Small intestine (tissue), 7 donors: Measurements from ENCODE around the gene SMIM23. TPM values are rescaled to one million over a fixed set of nuclear protein-coding genes. Genes with fewer than 3 reads are reported as not detected.

Experiments
- DNase-seq, 2 donors: peaks; one replicate each; pipeline versions ENCODE4 v3.0.0 to v3.0.0-alpha.2; 2013
- FAIRE-seq: peaks from 2 replicates; lab custom pipeline; 2012; peaks lifted over from hg19 to GRCh38; lab: Jason Lieb, UNC
- H3K27ac ChIP-seq, 3 donors: one replicate each; pipeline ENCODE4 v1.5.1; 2013; ENCODE audit warnings: low read length in 2 of 3, mild to moderate bottlenecking in 2 of 3, control low read depth in 1 of 3, inconsistent platforms in 1 of 3, low read depth in 1 of 3, moderate library complexity in 1 of 3
- H3K27me3 ChIP-seq, 3 donors: one replicate each; pipeline ENCODE4 v1.6.1; 2013; ENCODE audit warnings: low read length in 3 of 3, inconsistent platforms in 1 of 3; ENCODE audit not compliant: control insufficient read depth in 3 of 3, insufficient read depth in 3 of 3
- H3K36me3 ChIP-seq, 3 donors: one replicate each; pipeline ENCODE4 v1.6.1; 2013; ENCODE audit warnings: low read length in 3 of 3, inconsistent platforms in 1 of 3, low read depth in 1 of 3, mild to moderate bottlenecking in 1 of 3, moderate library complexity in 1 of 3; ENCODE audit not compliant: control insufficient read depth in 3 of 3, insufficient read depth in 2 of 3
- H3K4me1 ChIP-seq, 3 donors: one replicate each; pipeline ENCODE4 v1.6.1; 2013; ENCODE audit warnings: low read length in 2 of 3, inconsistent platforms in 1 of 3, low read depth in 1 of 3, mild to moderate bottlenecking in 1 of 3, moderate library complexity in 1 of 3; ENCODE audit not compliant: control insufficient read depth in 3 of 3, insufficient read depth in 2 of 3
- H3K4me3 ChIP-seq, 3 donors: one replicate each; pipeline ENCODE4 v1.5.1; 2013; ENCODE audit warnings: low read length in 3 of 3, control low read depth in 1 of 3, inconsistent platforms in 1 of 3, low read depth in 1 of 3, mild to moderate bottlenecking in 1 of 3, moderate library complexity in 1 of 3
- H3K9me3 ChIP-seq, 2 donors: one replicate each; pipeline ENCODE4 v1.6.1; 2013; ENCODE audit warnings: low read depth in 1 of 2, low read length in 1 of 2; ENCODE audit not compliant: control insufficient read depth in 2 of 2, insufficient read depth in 1 of 2
- WGBS, 3 donors: extraction: QIAGEN DNeasy Blood & Tissue Kit; methylation state at CpG; one replicate each; pipeline ENCODE4 v1.1.7; 2013; 5-methylcytosine and 5-hydroxymethylcytosine counted together
- polyA plus RNA-seq, 4 donors: library from polyadenylated mRNA; stranded (reverse) in 3 of 4; unstranded in 1 of 4; fragments of 200-250 nt in 3 of 4; fragments of 120-200 nt in 1 of 4; gene quantifications; one replicate each; pipeline versions ENCODE4 v1.2.1 to v1.2.3, GENCODE V29; 2013
- donor health status: healthy with polysubstance abuse.
- donor health status: control.
- donor health status: control.
- donor health status: Bipolar disorder and iron deficiency.
- donor health status: healthy.

The SMIM23 gene
- polyA plus RNA-seq, 4 donors = not detected

GRCh38 chr5:171762903-171763302 is 22.7 kb upstream of the SMIM23 start:
- Histone ChIP-seq H3K4me3 (no peak overlapping the region), H3K36me3 (no peaks in the 10 kb centered on the region), H3K27ac (no peak overlapping the region), H3K4me1 (no peaks in the 10 kb centered on the region), H3K9me3 (peaks cover 0 to 2% of the 10 kb centered on the region in 2 donors), H3K27me3 (no peaks in the 10 kb centered on the region)
- WGBS, 3 donors = 79 to 83% (median 80%) methylated on average over 20 of the region's 20 CpGs
- FAIRE-seq (no peak), DNase-seq (no peak)

- H3K4me3 ChIP-seq = no peak overlapping the region
- H3K27me3 ChIP-seq = no peaks in the 10 kb centered on the region
- no peaks in the 10 kb centered on the region for H3K4me1 ChIP-seq
- H3K36me3 ChIP-seq = no peaks in the 10 kb centered on the region
- no peak for FAIRE-seq
- DNase-seq = no peak
- no peak overlapping the region for H3K27ac ChIP-seq
- WGBS, 3 donors = 85 to 87% (median 86%) methylated on average over 8 of the region's 8 CpGs
- H3K9me3 ChIP-seq = peaks cover 0 to 3% of the 10 kb centered on the region in 2 donors
Measured at GRCh38 chr5:171764265-171764664, 21.4 kb upstream of the SMIM23 start.

DNA sequence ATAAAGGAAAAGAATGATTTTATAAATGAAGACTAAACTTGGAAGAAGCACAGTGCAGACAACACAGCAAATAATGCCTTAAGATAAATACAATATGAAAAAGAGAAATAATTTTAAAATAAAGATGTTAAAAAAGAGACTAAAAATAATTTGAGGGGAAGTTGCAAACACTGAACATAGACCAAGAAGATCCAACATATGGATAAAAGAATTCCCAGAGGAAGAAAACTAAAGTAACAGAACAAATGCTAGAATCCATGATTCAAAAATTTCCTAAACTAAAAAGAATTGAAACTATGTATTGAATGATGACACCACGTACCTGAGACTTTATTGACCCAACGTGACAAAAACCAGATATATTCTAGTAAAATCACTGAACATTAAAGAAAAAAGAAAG is 18.7 kb upstream of the SMIM23 start:
- DNase-seq (no peak), FAIRE-seq (no peak)
- no peak overlapping the region for H3K27ac ChIP-seq
- H3K4me1 ChIP-seq = no peaks in the 10 kb centered on the region
- H3K4me3 ChIP-seq = no peak overlapping the region
- H3K9me3 ChIP-seq = peaks cover 0 to 3% of the 10 kb centered on the region in 2 donors
- 78 to 81% (median 80%) methylated on average over 2 of the region's 2 CpGs for WGBS, 3 donors
- H3K27me3 ChIP-seq = no peaks in the 10 kb centered on the region
- H3K36me3 ChIP-seq = no peaks in the 10 kb centered on the region

DNA sequence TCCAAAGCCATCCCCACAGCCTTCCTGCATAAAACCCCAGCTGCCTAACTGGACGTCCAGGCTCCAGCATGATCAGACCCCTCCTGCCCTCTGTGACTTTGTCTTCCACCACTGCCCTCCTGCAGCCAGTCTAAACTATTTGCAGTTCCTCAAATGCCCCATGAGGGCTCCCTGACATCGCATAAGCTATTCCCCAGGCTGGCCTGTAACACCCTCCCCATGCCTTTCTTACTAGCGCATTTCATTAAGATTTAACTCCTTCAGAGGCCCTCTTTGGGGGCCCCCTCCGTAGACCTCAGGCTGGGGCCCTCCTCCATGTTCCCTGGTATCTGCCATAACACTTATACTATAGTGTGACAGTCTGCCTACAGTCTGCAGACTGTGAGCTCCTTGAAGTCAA is 15.5 kb upstream of the SMIM23 start:
- no peak for FAIRE-seq

DNA sequence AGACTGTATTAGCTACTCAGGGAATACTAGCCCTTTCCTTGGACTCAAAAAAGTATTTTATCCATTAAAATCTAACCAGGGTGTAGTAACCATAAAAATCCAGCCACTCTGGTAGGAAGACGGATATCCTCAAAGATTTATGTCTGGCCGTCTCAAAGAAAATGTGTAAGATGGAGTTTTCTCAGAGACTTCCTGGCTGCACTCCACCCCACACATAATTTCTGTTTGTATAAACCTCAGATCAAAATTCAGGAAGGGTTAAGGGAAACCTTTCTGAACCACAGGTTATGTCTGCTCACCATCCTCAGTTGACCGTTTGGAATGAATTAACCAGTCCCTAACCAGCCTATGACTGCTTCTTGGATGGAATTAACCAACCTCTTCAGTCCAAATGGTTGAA is 13.8 kb upstream of the SMIM23 start:
- DNase-seq (no peak), FAIRE-seq (no peak)
- 43 to 72% (median 54%) methylated on average over 3 of the region's 3 CpGs for WGBS, 3 donors
- Histone ChIP-seq H3K4me1 (no peaks in the 10 kb centered on the region), H3K36me3 (no peaks in the 10 kb centered on the region), H3K4me3 (no peak overlapping the region), H3K27me3 (peaks cover 0 to 2% (median 0%) of the 10 kb centered on the region in 3 donors), H3K9me3 (peaks cover 0 to 3% of the 10 kb centered on the region in 2 donors), H3K27ac (no peak overlapping the region)

More for the DNA sequence above, 15.5 kb upstream of the SMIM23 start:
- Histone ChIP-seq H3K36me3 (no peaks in the 10 kb centered on the region), H3K4me3 (no peak overlapping the region), H3K4me1 (no peaks in the 10 kb centered on the region), H3K9me3 (peaks cover 0 to 3% of the 10 kb centered on the region in 2 donors), H3K27ac (no peak overlapping the region), H3K27me3 (no peaks in the 10 kb centered on the region)
- 31 to 38% (median 34%) methylated on average over 4 of the region's 4 CpGs for WGBS, 3 donors
- no peak for DNase-seq

DNA sequence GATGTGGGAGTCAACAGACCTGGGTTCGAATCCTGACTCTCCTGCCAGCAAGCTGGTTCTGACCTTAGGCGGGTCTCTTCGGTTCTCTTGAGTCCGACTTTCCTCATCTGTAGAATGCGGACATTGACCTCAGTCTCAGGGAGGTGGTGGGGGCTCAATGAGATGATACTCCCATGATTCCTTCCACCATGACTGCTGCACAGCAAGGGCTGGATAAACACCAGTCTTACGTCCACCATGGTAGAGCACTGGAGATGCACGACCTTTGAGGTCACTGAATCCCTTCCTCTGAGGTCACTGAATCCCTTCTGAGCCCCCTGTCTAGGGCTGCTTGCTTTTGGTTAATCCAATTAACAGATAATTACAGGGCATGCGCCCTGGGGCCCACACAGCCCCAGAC is 12.5 kb upstream of the SMIM23 start:
- 77 to 83% (median 83%) methylated on average over 8 of the region's 8 CpGs for WGBS, 3 donors

GRCh38 chr5:171774418-171774817 is 11.2 kb upstream of the SMIM23 start:
- Histone ChIP-seq H3K9me3 (no peaks in the 10 kb centered on the region), H3K4me1 (no peaks in the 10 kb centered on the region), H3K36me3 (no peaks in the 10 kb centered on the region), H3K27ac (no peak overlapping the region), H3K4me3 (no peak overlapping the region), H3K27me3 (peaks cover 0 to 4% (median 0%) of the 10 kb centered on the region in 3 donors)
- DNase-seq (peak in 1 of 2 donors; percentile 53), FAIRE-seq (no peak)
- WGBS, 3 donors = 55 to 79% (median 64%) methylated on average over 9 of the region's 9 CpGs

More for the DNA sequence above, 12.5 kb upstream of the SMIM23 start:
- no peak for DNase-seq
- Histone ChIP-seq H3K27ac (no peak overlapping the region), H3K4me3 (no peak overlapping the region), H3K27me3 (peaks cover 0 to 2% (median 0%) of the 10 kb centered on the region in 3 donors), H3K4me1 (no peaks in the 10 kb centered on the region), H3K9me3 (no peaks in the 10 kb centered on the region), H3K36me3 (no peaks in the 10 kb centered on the region)
- no peak for FAIRE-seq

DNA sequence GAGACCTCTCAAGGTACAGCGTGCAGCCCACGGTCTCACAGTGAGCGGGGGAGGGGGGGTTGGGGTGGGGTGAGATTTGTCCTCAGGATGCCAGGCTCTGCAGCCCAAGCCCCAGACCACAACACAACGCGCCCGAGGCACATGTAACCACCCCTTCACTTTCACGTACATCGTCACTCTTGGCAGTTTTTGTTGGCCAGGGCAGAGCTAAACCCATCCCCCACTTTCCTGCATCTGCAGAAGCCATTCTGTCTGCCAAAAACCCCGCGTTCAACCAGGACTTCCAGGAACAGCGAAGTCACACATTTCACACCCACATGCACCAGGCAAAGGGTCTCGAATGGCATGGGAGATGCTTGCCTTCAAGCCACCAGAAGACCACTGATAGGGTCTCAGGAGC is 9.4 kb upstream of the SMIM23 start:
- Histone ChIP-seq H3K36me3 (no peaks in the 10 kb centered on the region), H3K27ac (no peak overlapping the region), H3K4me1 (no peaks in the 10 kb centered on the region), H3K4me3 (no peak overlapping the region), H3K27me3 (peaks cover 0 to 4% (median 0%) of the 10 kb centered on the region in 3 donors), H3K9me3 (no peaks in the 10 kb centered on the region)
- 66 to 83% (median 71%) methylated on average over 12 of the region's 12 CpGs for WGBS, 3 donors
- no peak for FAIRE-seq
- no peak for DNase-seq
